ENCODE data around the gene ROCK2.

ROCK2 gene

DNA sequence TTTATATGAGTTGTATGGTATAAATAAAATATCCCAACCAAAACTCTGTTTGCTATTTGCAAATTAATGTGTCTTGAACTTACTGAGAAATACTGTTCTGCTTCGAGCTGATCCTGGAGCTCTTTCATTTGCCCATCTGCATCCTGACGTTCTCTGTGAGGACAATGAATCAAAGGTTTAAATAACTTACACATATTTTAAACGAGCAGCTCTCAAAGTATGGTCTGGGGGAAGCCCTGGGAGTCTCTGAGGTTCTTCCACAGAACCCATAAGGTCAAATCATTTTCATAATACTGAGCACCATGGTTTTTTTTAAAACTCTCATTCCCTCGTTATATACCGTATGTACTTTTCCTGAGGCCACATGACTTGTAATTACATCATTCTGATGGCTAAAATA, 142.5 kb downstream of the ROCK2 start:
- no peaks in the 10 kb centered on the region for H3K9me3 Mint-ChIP-seq

GRCh38 chr2:11200651-11201050, 143.8 kb downstream of the ROCK2 start:
- no peaks in the 10 kb centered on the region for H3K27me3 Mint-ChIP-seq
- H3K9me3 Mint-ChIP-seq: no peaks in the 10 kb centered on the region
- no peak overlapping the region for H3K27ac Mint-ChIP-seq
- peaks cover 10% of the 10 kb centered on the region for H3K4me1 Mint-ChIP-seq
- no peak overlapping the region for H3K4me3 Mint-ChIP-seq
- no peak for ATAC-seq
- H3K36me3 Mint-ChIP-seq: peaks cover 40% of the 10 kb centered on the region

More for the DNA sequence above, 142.5 kb downstream of the ROCK2 start:
- ATAC-seq: no peak
- H3K27ac Mint-ChIP-seq: no peak overlapping the region
- H3K36me3 Mint-ChIP-seq: peaks cover 38% of the 10 kb centered on the region
- H3K4me3 Mint-ChIP-seq: no peak overlapping the region
- H3K27me3 Mint-ChIP-seq: no peaks in the 10 kb centered on the region
- H3K4me1 Mint-ChIP-seq: peaks cover 10% of the 10 kb centered on the region

GRCh38 chr2:11196246-11196645, 148.2 kb downstream of the ROCK2 start:
- Mint-ChIP-seq H3K4me3 (no peak overlapping the region), H3K27me3 (no peaks in the 10 kb centered on the region), H3K4me1 (no peaks in the 10 kb centered on the region), H3K27ac (no peak overlapping the region), H3K36me3 (peaks cover 45% of the 10 kb centered on the region), H3K9me3 (no peaks in the 10 kb centered on the region)
- no peak for ATAC-seq

DNA sequence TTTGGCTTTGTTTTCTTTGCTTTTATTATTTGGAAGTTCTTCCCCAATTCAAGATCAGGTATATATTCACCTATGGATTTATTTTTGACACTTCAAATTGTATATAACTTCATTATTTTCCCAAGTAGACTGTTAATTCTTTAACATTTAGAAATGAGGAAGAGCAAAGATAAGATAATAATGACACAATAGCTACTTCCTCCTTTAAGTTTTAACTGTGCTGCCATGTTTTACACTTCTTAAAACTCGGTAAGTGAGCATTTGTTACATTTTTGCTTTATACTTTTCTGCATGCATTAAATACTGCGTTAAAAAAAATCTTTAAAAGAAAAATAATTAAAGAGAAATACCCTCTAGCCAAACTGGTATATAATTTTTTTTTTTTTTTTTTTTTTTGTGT, 156.7 kb downstream of the ROCK2 start:
- Mint-ChIP-seq H3K4me1 (no peaks in the 10 kb centered on the region), H3K36me3 (peaks cover 36% of the 10 kb centered on the region), H3K27me3 (no peaks in the 10 kb centered on the region), H3K27ac (no peak overlapping the region), H3K9me3 (no peaks in the 10 kb centered on the region), H3K4me3 (no peak overlapping the region)
- ATAC-seq: no peak

DNA sequence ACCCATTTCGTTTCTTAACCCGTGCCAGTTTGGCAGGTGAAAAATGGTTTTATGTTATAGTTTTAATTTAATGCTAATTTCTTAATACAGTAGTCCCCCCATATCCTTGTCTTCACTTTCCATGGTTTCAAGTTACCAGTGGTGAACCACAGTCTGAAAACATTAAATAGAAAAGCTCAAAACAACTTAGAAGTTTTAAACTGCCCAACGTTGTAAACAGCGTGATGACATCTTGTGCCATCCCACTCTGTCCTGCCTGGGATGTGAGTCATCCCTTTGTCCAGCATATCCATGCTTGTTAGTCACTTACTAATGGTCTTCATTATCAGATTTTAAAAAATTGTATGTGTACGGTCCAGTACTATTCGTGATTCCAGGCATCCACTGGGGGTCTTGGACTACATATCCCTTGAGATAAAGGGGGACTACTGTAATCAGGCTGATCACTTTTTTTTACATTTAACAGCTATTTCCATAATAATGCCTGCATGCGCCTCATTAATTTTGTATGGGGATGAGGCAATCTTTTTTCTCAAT, 157.3 kb downstream of the ROCK2 start:
- H3K4me1 Mint-ChIP-seq: no peaks in the 10 kb centered on the region
- no peaks in the 10 kb centered on the region for H3K27me3 Mint-ChIP-seq
- no peaks in the 10 kb centered on the region for H3K9me3 Mint-ChIP-seq
- H3K36me3 Mint-ChIP-seq: peaks cover 34% of the 10 kb centered on the region
- no peak overlapping the region for H3K4me3 Mint-ChIP-seq
- no peak for ATAC-seq
- no peak overlapping the region for H3K27ac Mint-ChIP-seq

GRCh38 chr2:11186145-11186544, 158.3 kb downstream of the ROCK2 start:
- no peak overlapping the region for H3K4me3 Mint-ChIP-seq
- no peaks in the 10 kb centered on the region for H3K27me3 Mint-ChIP-seq
- ATAC-seq: no peak
- H3K4me1 Mint-ChIP-seq: no peaks in the 10 kb centered on the region
- peaks cover 34% of the 10 kb centered on the region for H3K36me3 Mint-ChIP-seq
- no peak overlapping the region for H3K27ac Mint-ChIP-seq
- no peaks in the 10 kb centered on the region for H3K9me3 Mint-ChIP-seq

DNA sequence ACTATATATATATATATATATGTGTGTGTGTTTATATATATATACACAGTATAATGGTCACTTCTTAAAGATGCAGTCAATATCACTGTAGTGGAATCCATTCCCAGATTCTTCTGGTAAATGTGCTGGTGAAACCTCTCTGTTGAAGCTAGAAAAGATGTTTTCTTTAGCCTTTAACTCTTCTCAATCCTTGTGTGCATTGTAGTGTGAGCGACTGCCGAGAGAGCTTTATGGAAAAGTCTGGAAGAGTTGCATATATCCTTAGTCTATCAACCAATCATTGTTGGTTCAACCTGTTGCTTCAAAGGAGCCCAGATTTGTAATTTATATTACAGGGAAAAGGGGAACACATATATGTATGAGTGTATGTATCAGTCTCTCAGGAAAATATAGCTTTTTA, 161.5 kb downstream of the ROCK2 start:
- ATAC-seq: no peak
- Mint-ChIP-seq H3K27ac (no peak overlapping the region), H3K9me3 (no peaks in the 10 kb centered on the region), H3K4me1 (no peaks in the 10 kb centered on the region), H3K36me3 (peaks cover 22% of the 10 kb centered on the region), H3K4me3 (no peak overlapping the region), H3K27me3 (no peaks in the 10 kb centered on the region)

DNA sequence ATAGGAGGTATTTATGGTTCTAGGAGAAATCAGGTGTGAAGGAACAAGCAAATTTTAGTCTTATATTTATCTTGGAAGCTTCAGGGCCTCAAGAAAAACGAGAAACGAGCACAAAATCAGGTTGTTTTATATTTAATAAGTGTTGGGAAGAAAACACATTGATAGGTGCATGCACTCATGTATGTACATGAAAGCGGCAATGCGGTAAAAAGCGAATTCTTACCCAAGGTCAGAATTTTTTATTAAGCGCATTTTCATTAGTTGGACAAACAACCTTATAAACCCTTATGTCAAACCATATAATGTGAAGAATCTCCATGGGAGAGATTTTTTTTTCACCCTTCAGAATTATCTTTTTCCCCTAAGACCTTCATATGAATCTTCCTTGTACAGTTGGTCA, 163.8 kb downstream of the ROCK2 start:
- H3K27me3 Mint-ChIP-seq: no peaks in the 10 kb centered on the region
- H3K27ac Mint-ChIP-seq: no peak overlapping the region
- no peak for ATAC-seq
- peaks cover 9% of the 10 kb centered on the region for H3K36me3 Mint-ChIP-seq
- H3K4me3 Mint-ChIP-seq: no peak overlapping the region
- H3K9me3 Mint-ChIP-seq: no peaks in the 10 kb centered on the region
- H3K4me1 Mint-ChIP-seq: no peaks in the 10 kb centered on the region

DNA sequence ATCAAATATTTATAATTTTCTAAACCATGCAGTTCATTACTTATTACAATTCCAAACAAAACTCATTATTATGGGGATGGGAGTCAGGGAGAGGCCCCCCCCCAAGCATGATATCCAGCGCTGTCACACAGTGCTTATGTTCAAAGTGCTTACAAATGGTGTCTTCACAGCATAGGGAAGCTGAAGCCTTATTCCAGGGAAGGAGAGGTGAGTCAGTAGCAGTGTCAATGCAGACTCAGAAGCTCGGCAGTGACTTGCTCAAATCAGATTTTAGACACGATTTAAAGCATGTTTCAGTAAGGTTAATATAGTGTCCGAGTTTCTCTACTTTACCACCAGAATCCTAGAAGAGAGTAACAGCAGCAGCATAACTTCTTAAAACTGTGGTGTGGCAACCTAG, 164.5 kb downstream of the ROCK2 start:
- H3K27ac Mint-ChIP-seq: no peak overlapping the region

DNA sequence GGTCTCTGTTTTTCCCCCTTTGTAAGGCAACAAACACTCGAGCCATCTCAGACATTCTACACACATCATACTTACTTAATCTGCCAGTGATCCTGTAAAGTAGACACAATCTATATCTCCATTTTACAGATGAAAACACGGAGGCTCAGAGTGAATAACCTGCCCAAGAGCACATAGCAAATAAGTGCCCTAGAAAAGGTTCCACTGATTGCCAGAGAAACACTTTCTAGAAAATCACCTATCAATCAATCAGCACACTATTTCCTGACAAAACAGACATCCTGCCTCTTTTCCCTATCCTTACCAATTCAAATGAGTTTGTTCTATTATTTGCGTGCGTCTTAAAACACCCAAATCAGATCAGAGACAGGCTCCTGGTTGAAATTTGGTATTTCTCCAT, 165.2 kb downstream of the ROCK2 start:
- H3K27ac Mint-ChIP-seq: no peak overlapping the region
- no peak for ATAC-seq

More for the DNA sequence above, 164.5 kb downstream of the ROCK2 start:
- peaks cover 6% of the 10 kb centered on the region for H3K4me1 Mint-ChIP-seq
- no peak overlapping the region for H3K4me3 Mint-ChIP-seq
- H3K9me3 Mint-ChIP-seq: no peaks in the 10 kb centered on the region
- no peaks in the 10 kb centered on the region for H3K27me3 Mint-ChIP-seq
- ATAC-seq: no peak
- peaks cover 9% of the 10 kb centered on the region for H3K36me3 Mint-ChIP-seq

DNA sequence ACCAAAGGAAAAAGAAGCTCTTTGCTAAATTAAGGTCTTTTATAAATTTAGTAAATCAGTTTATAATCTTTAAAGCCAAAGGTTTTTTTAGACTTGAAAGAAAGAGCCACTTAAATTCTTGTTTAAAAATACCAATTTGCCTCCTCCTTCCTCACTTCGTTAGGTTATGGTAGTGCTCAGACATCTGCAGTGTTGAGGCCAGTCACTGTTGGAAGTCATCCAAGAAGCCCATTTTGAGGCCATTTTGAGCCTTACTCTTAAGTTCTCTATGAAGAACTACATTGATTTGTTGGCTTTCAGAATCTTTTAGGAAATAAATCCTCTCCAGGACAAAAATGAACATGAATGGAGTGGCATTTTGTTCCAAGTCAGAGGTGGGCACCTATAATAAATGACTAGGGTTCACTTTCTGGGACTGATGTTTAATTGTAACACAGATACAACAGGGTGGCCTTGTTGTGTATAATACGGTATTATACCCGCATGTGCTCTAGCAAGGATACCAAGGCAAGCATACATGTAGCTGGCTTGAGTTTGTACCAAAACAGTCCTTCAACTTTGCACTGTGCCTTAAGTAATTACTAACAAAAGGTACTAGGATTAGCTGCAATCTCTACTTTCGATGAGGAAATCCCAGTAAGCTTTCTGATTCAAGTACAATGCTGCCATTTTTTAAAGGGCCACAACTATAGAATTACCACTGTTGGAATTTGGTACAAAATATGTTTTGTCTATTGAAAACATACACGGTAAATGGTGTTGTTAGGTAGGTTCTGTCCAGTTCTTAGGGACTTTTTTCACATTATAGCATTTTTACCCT, 166.4 kb downstream of the ROCK2 start:
- Mint-ChIP-seq H3K36me3 (peaks cover 5% of the 10 kb centered on the region), H3K4me1 (peaks cover 6% of the 10 kb centered on the region), H3K27ac (no peak overlapping the region), H3K9me3 (no peaks in the 10 kb centered on the region), H3K4me3 (no peak overlapping the region), H3K27me3 (no peaks in the 10 kb centered on the region)
- ATAC-seq: no peak

More for the DNA sequence above, 165.2 kb downstream of the ROCK2 start:
- peaks cover 5% of the 10 kb centered on the region for H3K36me3 Mint-ChIP-seq
- no peaks in the 10 kb centered on the region for H3K9me3 Mint-ChIP-seq
- H3K27me3 Mint-ChIP-seq: no peaks in the 10 kb centered on the region
- no peak overlapping the region for H3K4me3 Mint-ChIP-seq
- H3K4me1 Mint-ChIP-seq: peaks cover 6% of the 10 kb centered on the region

GRCh38 chr2:11175293-11175795, 169.1 kb downstream of the ROCK2 start:
- Mint-ChIP-seq H3K9me3 (no peaks in the 10 kb centered on the region), H3K36me3 (peaks cover 5% of the 10 kb centered on the region), H3K4me3 (no peak overlapping the region), H3K27ac (no peak overlapping the region), H3K4me1 (peaks cover 6% of the 10 kb centered on the region), H3K27me3 (no peaks in the 10 kb centered on the region)
- ATAC-seq: no peak

GRCh38 chr2:11174222-11174621, 170.2 kb downstream of the ROCK2 start:
- H3K4me1 Mint-ChIP-seq: peaks cover 6% of the 10 kb centered on the region
- no peaks in the 10 kb centered on the region for H3K27me3 Mint-ChIP-seq
- H3K4me3 Mint-ChIP-seq: no peak overlapping the region
- no peak for ATAC-seq
- H3K27ac Mint-ChIP-seq: no peak overlapping the region
- H3K36me3 Mint-ChIP-seq: peaks cover 5% of the 10 kb centered on the region
- H3K9me3 Mint-ChIP-seq: no peaks in the 10 kb centered on the region

- Mint-ChIP-seq H3K27me3 (no peaks in the 10 kb centered on the region), H3K4me3 (no peak overlapping the region), H3K27ac (no peak overlapping the region)
These were observed 175.1 kb downstream of the ROCK2 start for GRCh38 chr2:11169333-11169732.

DNA sequence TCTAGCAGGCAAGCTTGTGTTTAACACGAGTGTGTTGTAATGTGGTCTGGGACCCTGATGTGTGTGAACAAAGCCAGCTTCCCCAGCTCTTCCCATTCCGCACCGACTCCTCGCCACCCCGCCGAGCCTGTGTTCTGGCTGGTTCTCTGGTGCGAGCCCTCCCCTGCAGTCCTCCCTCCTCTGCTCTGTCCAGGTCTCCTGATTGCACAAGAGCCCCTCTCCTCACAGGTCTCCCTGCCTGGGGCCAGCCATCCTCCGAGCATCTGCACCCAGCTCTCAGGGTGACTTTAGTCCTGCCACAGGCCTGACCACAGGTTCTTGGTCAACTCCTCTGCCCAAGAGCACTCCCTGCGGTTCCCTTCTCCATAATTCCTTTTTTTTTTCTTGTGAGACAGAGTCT, 175.9 kb downstream of the ROCK2 start:
- no peak overlapping the region for H3K27ac Mint-ChIP-seq
- H3K4me3 Mint-ChIP-seq: no peak overlapping the region
- peaks cover 6% of the 10 kb centered on the region for H3K36me3 Mint-ChIP-seq
- H3K27me3 Mint-ChIP-seq: no peaks in the 10 kb centered on the region
- ATAC-seq: no peak
- H3K9me3 Mint-ChIP-seq: no peaks in the 10 kb centered on the region
- no peaks in the 10 kb centered on the region for H3K4me1 Mint-ChIP-seq

More at GRCh38 chr2:11169333-11169732, 175.1 kb downstream of the ROCK2 start:
- Mint-ChIP-seq H3K4me1 (no peaks in the 10 kb centered on the region), H3K36me3 (no peaks in the 10 kb centered on the region), H3K9me3 (no peaks in the 10 kb centered on the region)
- ATAC-seq: no peak

DNA sequence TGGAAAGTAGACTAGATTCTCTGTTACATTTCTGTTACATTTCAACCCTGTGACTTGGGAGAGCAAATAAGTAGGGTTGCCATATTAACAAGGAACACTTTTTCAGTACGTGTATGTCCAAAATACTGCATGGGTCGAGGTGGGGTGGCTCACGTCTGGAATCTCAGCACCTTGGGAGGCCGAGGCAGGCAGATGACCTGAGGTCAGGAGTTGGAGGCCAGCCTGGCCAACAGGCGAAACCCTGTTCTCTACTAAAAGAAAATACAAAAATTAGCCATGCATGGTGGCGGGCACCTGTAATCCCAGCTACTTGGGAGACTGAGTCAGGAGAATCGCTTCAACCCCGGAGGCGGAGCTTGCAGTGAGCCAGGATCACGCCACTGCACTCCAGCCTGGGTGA, 178.0 kb downstream of the ROCK2 start:
- Mint-ChIP-seq H3K4me3 (no peak overlapping the region), H3K4me1 (no peaks in the 10 kb centered on the region), H3K27ac (no peak overlapping the region), H3K36me3 (peaks cover 11% of the 10 kb centered on the region), H3K27me3 (no peaks in the 10 kb centered on the region), H3K9me3 (no peaks in the 10 kb centered on the region)
- no peak for ATAC-seq

Measured in stimulated activated memory B cell treated with anti-CD40 and anti-IgM and Interleukin-4, amounts not matched to agents 10 μg/mL and 1 μg/mL and 100 μg/mL, for 72 hours (primary cell).